A549 (cell line): Measurements from ENCODE around the gene ENTPD6. TPM values are rescaled to one million over a fixed set of nuclear protein-coding genes. Genes with fewer than 3 reads are reported as not detected.
A peak's percentile ranks its signal among the peaks of the same experiment; 100 is the strongest.

Experiments used
- ATAC-seq, 2 experiments: fragments of 200-7000 bp in 1 of 2; fragments of >200 bp in 1 of 2; cut with Nextera tagmentation in 1 of 2; cut with Tn5 transposase in 1 of 2; 3 replicates each; pipeline versions ENCODE4 v1.8.0 to v1.9.1; 2018 to 2020; ENCODE audit warnings: mild to moderate bottlenecking in 1 of 2, moderate library complexity in 1 of 2
- CTCF ChIA-PET: fragments of 300-600 bp; sonication (Branson Sonifier 250); formaldehyde crosslinking; extraction: SDS; loops from one replicate; lab custom pipeline; 2021; ENCODE audit warnings: antibody characterized with exemption, inconsistent platforms; lab: Yijun Ruan, JAX
- POLR2A ChIA-PET: fragments of 350-600 bp; formaldehyde crosslinking; extraction: SDS; loops from one replicate; lab custom pipeline; 2021; ENCODE audit warnings: antibody characterized with exemption, inconsistent platforms; lab: Yijun Ruan, JAX
- DNase-seq, 2 experiments: peaks; one replicate each; pipeline versions ENCODE4 v3.0.0 to v3.0.0-alpha.2; 2011 to 2016; ENCODE audit warnings: low read depth in 1 of 2, low spot score in 1 of 2
- FAIRE-seq: peaks from 2 replicates; lab custom pipeline; 2011; peaks lifted over from hg19 to GRCh38; lab: Jason Lieb, UNC
- H3K27ac ChIP-seq, 2 experiments: fragments of >200 bp; sonication (Bioruptor Twin); formaldehyde crosslinking; 3 replicates each; pipeline ENCODE4 v1.5.1; 2016 to 2017
- H3K4me1 ChIP-seq: fragments of >200 bp; sonication (Bioruptor Twin); formaldehyde crosslinking; 3 replicates; pipeline ENCODE4 v1.6.1; 2016
- H3K4me2 ChIP-seq: fragments of >200 bp; sonication (Bioruptor Twin); formaldehyde crosslinking; 3 replicates; pipeline ENCODE4 v1.6.1; 2016
- H3K4me3 ChIP-seq: fragments of >200 bp; sonication (Bioruptor Twin); formaldehyde crosslinking; 3 replicates; pipeline ENCODE4 v1.5.1; 2016
- H3K9me3 ChIP-seq: fragments of >200 bp; sonication (Bioruptor Twin); formaldehyde crosslinking; 3 replicates; pipeline ENCODE4 v1.6.1; 2016
- CHD4 ChIP-seq: fragments of 200-600 bp; sonication (generic); IDR thresholded peaks from 2 replicates; pipeline ENCODE4 v1.6.1; 2016; ENCODE audit warnings: antibody characterized with exemption, mild to moderate bottlenecking, borderline replicate concordance
- CTCF ChIP-seq: fragments of >200 bp; sonication (Bioruptor Twin); formaldehyde crosslinking; IDR thresholded peaks from 3 replicates; pipeline ENCODE4 v1.5.1; 2016
- ELK1 ChIP-seq: fragments of 150-350 bp; IDR thresholded peaks from 2 replicates; pipeline ENCODE4 v1.6.1; 2014; ENCODE audit warnings: low read depth, mild to moderate bottlenecking, low read length
- FOSB ChIP-seq: fragments of 250-450 bp; sonication (Bioruptor Pico); IDR thresholded peaks from 2 replicates; pipeline ENCODE4 v1.5.0; 2020; ENCODE audit warnings: mild to moderate bottlenecking, moderate library complexity
- FOXS1 ChIP-seq: fragments of 250-450 bp; sonication (Bioruptor Pico); IDR thresholded peaks from 2 replicates; pipeline ENCODE4 v1.5.0; 2020; ENCODE audit warnings: mild to moderate bottlenecking, moderate library complexity
- HDAC2 ChIP-seq: fragments of 200-600 bp; sonication (generic); IDR thresholded peaks from 2 replicates; pipeline ENCODE4 v1.6.1; 2016
- HOXA7 ChIP-seq: fragments of 250-450 bp; sonication (Bioruptor Pico); IDR thresholded peaks from 2 replicates; pipeline ENCODE4 v1.5.0; 2020; ENCODE audit warnings: mild to moderate bottlenecking, moderate library complexity
- JUN ChIP-seq, 2 experiments: fragments of >200 bp; sonication (Bioruptor Twin); formaldehyde crosslinking; IDR thresholded peaks; 2 replicates in 1 of 2; 3 replicates in 1 of 2; pipeline ENCODE4 v1.6.1; 2016 to 2017
- MAX ChIP-seq: IDR thresholded peaks from 2 replicates; pipeline ENCODE4 v1.6.1; 2012
- MAZ ChIP-seq: fragments of 150-350 bp; IDR thresholded peaks from 2 replicates; pipeline ENCODE4 v1.6.1; 2014; ENCODE audit warnings: antibody characterized with exemption, low read depth, low read length, borderline replicate concordance
- REST ChIP-seq: fragments of 200-600 bp; sonication (generic); IDR thresholded peaks from 2 replicates; pipeline ENCODE4 v1.6.1; 2016; ENCODE audit warnings: antibody characterized with exemption, mild to moderate bottlenecking, moderate library complexity
- WGBS: methylation state at CpG from one replicate; pipeline ENCODE4 v1.1.6; 2017; ENCODE audit errors: missing lambda C conversion rate; 5-methylcytosine and 5-hydroxymethylcytosine counted together
- polyA plus RNA-seq, 4 experiments: library from polyadenylated mRNA; depleted of rRNA in 3 of 4; stranded (reverse); fragments of >200 nt; fragmentation: RNase III in 1 of 4; extraction: RNeasy Plus Mini Kit Qiagen cat#74134 plus additional on column Dnase treatment in 1 of 4; gene quantifications; 2 replicates in 3 of 4; 3 replicates in 1 of 4; pipeline ENCODE4 v1.2.3, GENCODE V29; 2011 to 2017
- TF ChIP-seq, protein P1 (sequence below): fragments of >200 bp; sonication (Bioruptor Twin); formaldehyde crosslinking; IDR thresholded peaks from 2 replicates; pipeline ENCODE4 v1.6.1; 2016

Gene ENTPD6
- polyA plus RNA-seq, 2 of the 4 experiments (the other 2 are of a cell fraction): 85.7 to 87.0 TPM

DNA sequence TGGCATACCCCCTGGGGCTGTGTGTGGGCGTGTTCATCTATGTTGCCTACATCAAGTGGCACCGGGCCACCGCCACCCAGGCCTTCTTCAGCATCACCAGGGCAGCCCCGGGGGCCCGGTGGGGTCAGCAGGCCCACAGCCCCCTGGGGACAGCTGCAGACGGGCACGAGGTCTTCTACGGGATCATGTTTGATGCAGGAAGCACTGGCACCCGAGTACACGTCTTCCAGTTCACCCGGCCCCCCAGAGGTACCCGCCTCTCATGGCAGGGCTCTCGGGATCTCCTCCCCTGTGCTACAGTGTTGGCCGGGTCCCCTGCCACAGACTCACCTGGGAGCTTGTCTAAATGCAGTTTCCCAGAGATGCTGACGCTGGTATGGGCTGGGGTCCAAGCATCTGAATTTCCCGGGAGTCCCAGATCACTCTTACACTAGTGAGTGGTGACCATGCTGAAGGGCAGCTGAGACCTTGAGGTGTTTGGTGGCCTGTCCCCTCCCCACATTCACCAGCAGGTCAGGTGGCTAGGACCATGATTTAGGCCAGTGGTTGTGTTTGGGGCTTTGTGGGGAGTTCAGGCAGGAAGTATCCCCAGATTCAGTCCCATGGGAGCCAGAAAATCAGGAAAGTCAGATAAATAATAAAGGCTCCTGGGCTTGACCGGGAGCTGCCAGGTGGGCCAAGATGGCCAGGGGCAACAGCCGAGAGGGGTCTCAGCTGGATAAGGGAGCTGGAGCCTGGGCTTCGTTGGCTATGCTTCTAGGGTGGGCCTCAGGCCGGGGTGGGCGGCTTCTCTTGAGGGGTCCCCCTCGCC is 11.8 kb downstream of the ENTPD6 start:
- H3K9me3 ChIP-seq: no peaks in the 10 kb centered on the region
- DNase-seq: no peak
- FAIRE-seq: no peak
- 94% methylated on average over 22 of the region's 22 CpGs for WGBS
- H3K4me3 ChIP-seq: no peak overlapping the region
- ATAC-seq: peak; percentile 37 to 60; a peak in 3 of 6 replicates
- peak overlapping the region; percentile 49 for H3K4me2 ChIP-seq
- H3K4me1 ChIP-seq: peaks cover 20% of the 10 kb centered on the region
- peak overlapping the region; percentile 39 to 47; a peak in 4 of 6 replicates for H3K27ac ChIP-seq
- TF ChIP-seq, protein P1, sequence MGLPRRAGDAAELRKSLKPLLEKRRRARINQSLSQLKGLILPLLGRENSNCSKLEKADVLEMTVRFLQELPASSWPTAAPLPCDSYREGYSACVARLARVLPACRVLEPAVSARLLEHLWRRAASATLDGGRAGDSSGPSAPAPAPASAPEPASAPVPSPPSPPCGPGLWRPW: no peak
- TF ChIP-seq MAX (no peak), JUN (IDR thresholded peaks at IDR 0.05) (no peak), MAZ (no peak), HDAC2 (no peak), REST (no peak), ELK1 (no peak), CTCF (no peak), FOSB (CRISPR knock-in tag) (no peak), HOXA7 (no peak)
- POLR2A ChIA-PET: interaction anchor here (1.1 kb wide), 1 partner anchor 40 kb away, joined by 3 read pairs; no protein-coding TSS in a partner anchor
- CTCF ChIA-PET: interaction anchor here (1.1 to 2.2 kb wide), 5 partner anchors 10 to 40 kb away, joined by 3 to 8 read pairs (median 4); partner anchors contain the start of gene PYGB

GRCh38 chr20:25207960-25208534 is 12.5 kb downstream of the ENTPD6 start:
- Histone ChIP-seq H3K4me3 (no peak overlapping the region), H3K9me3 (no peaks in the 10 kb centered on the region), H3K4me2 (peak overlapping the region; percentile 49), H3K4me1 (peaks cover 20% of the 10 kb centered on the region), H3K27ac (peak overlapping the region; percentile 39 to 47; a peak in 5 of 6 replicates)
- ChIA-PET CTCF (interaction anchor here (1.0 to 2.2 kb wide), 5 partner anchors 9 to 214 kb away, joined by 3 to 8 read pairs (median 4); partner anchors contain the start of gene PYGB), POLR2A (interaction anchor here (1.1 kb wide), 1 partner anchor 39 kb away, joined by 3 read pairs; no protein-coding TSS in a partner anchor)
- DNase-seq (no peak), FAIRE-seq (no peak), ATAC-seq (peak in 1 of 2 experiments; percentile 54; a peak in 3 of 6 replicates)
- no peak for TF ChIP-seq CHD4
- TF ChIP-seq FOXS1 (CRISPR knock-in tag): no peak
- 61% methylated on average over 9 of the region's 9 CpGs for WGBS
